H1 (cell line): Measurements from ENCODE around the gene MCM7. TPM values are rescaled to one million over a fixed set of nuclear protein-coding genes. Genes with fewer than 3 reads are reported as not detected.

Experiments
- CBX5 ChIP-seq: fragments of 300-800, 300-1000 bp; sonication (generic); IDR thresholded peaks from 2 replicates; pipeline ENCODE4 v1.7.1; 2016; ENCODE audit warnings: antibody characterized with exemption, low read length, low read depth
- CHD2 ChIP-seq: IDR thresholded peaks from 2 replicates; pipeline ENCODE4 v1.6.1; 2012; ENCODE audit warnings: low read length, improper control_type of control experiment
- CTBP2 ChIP-seq: IDR thresholded peaks from 2 replicates; pipeline ENCODE4 v1.7.0; 2011; ENCODE audit warnings: borderline replicate concordance, mild to moderate bottlenecking, moderate library complexity, mixed read lengths, low read length; ENCODE audit not compliant: insufficient read depth, insufficient read length
- E2F6 ChIP-seq: IDR thresholded peaks from 2 replicates; pipeline ENCODE4 v1.6.1; 2012; ENCODE audit warnings: inconsistent platforms
- EGR1 ChIP-seq: IDR thresholded peaks from 2 replicates; pipeline ENCODE4 v1.6.1; 2011; ENCODE audit warnings: low read depth, low read length, borderline replicate concordance
- EZH2 ChIP-seq: fragments of 200-600 bp; sonication (generic); IDR thresholded peaks from 2 replicates; pipeline ENCODE4 v1.7.1; 2012; ENCODE audit warnings: low read depth, mild to moderate bottlenecking, moderate library complexity, low read length, inconsistent platforms; ENCODE audit not compliant: severe bottlenecking
- HDAC2 ChIP-seq, 2 experiments: fragments of 300-600 bp in 1 of 2; sonication (generic) in 1 of 2; IDR thresholded peaks; 2 replicates each; pipeline ENCODE4 v1.6.1; 2011 to 2012; ENCODE audit warnings: low read depth in 2 of 2, low read length in 2 of 2, mild to moderate bottlenecking in 2 of 2, moderate library complexity in 2 of 2, borderline replicate concordance in 1 of 2, inconsistent platforms in 1 of 2
- JUN ChIP-seq: IDR thresholded peaks from 2 replicates; pipeline ENCODE4 v1.6.1; 2011; ENCODE audit warnings: low read depth, mild to moderate bottlenecking, improper control_type of control experiment, low read length
- POLR2AphosphoS5 ChIP-seq: IDR thresholded peaks from 2 replicates; pipeline ENCODE4 v1.6.1; 2011; ENCODE audit warnings: low read depth, low read length
- SIN3A ChIP-seq, 2 experiments: IDR thresholded peaks in 1 of 2; conservative IDR thresholded peaks in 1 of 2; 2 replicates each; pipeline ENCODE4 v1.6.1; 2011 to 2012; ENCODE audit warnings: low read length in 2 of 2, improper control_type of control experiment in 1 of 2, low read depth in 1 of 2, mild to moderate bottlenecking in 1 of 2
- SP4 ChIP-seq: IDR thresholded peaks from 2 replicates; pipeline ENCODE4 v1.6.1; 2012; ENCODE audit warnings: low read length, inconsistent platforms
- TAF1 ChIP-seq: IDR thresholded peaks from 2 replicates; pipeline ENCODE4 v1.6.1; 2011; ENCODE audit warnings: mild to moderate bottlenecking, low read depth, low read length
- TCF12 ChIP-seq: IDR thresholded peaks from 2 replicates; pipeline ENCODE4 v1.6.1; 2011; ENCODE audit warnings: low read depth, mild to moderate bottlenecking, low read length
- ZNF274 ChIP-seq: IDR thresholded peaks from 2 replicates; pipeline ENCODE4 v1.7.0; 2012; ENCODE audit warnings: low read length, borderline replicate concordance; ENCODE audit errors: extremely low read depth
- polyA plus RNA-seq, 7 experiments: library from polyadenylated mRNA; depleted of rRNA in 3 of 7; stranded (reverse) in 5 of 7; unstranded in 2 of 7; fragments of >200 nt in 5 of 7; fragments of 200-250 nt in 2 of 7; gene quantifications; 1 replicate in 5 of 7; 2 replicates in 1 of 7; 4 replicates in 1 of 7; pipeline versions ENCODE4 v1.2.1 to v1.2.3, GENCODE V29; 2011 to 2013; ENCODE audit warnings: missing spikeins in 2 of 7, mixed read lengths in 2 of 7
- total RNA-seq: library from RNA; stranded (reverse); fragmentation: NEBNext Ultra II Directional; extraction: Animal tissue kit (Norgen Biotek cat#: 25700); gene quantifications from 2 replicates; pipeline ENCODE4 v1.2.1, GENCODE V29; 2021

The MCM7 gene
- total and polyA plus RNA-seq, 2 of the 8 experiments (the other 6 are each of a cell fraction or from before 2014, with no cell fraction given) = 313 to 344 TPM

- TF ChIP-seq SP4 = peak; percentile 74; the same call in 1 of the 2 replicates
- peak; percentile 100 for TF ChIP-seq TAF1
- peak; percentile 39 to 57; a peak in 2 of 4 replicates for TF ChIP-seq SIN3A (conservative IDR thresholded peaks at IDR 0.05 in 1 of 2, IDR thresholded peaks at IDR 0.05 in 1 of 2; ENCODE audit: low read depth in 1 of 2, low read length in 2 of 2)
- peak; percentile 35; the same call in 1 of the 2 replicates for TF ChIP-seq EGR1
- TF ChIP-seq E2F6 = 0 out of 2 replicates have a peak, but pooled peaks have one; percentile 9
- no peak for TF ChIP-seq ZNF274
- peak; percentile 45; the same call in 1 of the 2 replicates for TF ChIP-seq CHD2
- no peak for TF ChIP-seq JUN
- TF ChIP-seq POLR2AphosphoS5 = peak; percentile 44; the same call in 1 of the 2 replicates
- TF ChIP-seq HDAC2 (IDR thresholded peaks at IDR 0.05; ENCODE audit: borderline replicate concordance in 1 of 2, low read depth in 2 of 2, low read length in 2 of 2) = peak; percentile 8 to 58; a peak in 2 of 4 replicates
- no peak for TF ChIP-seq TCF12
- TF ChIP-seq CBX5 = no peak
- TF ChIP-seq EZH2 = no peak
- TF ChIP-seq CTBP2 = no peak
- TF ChIP-seq, all 59 proteins: peak for 24
Measured at GRCh38 chr7:100119072-100119969, 18.1 kb upstream of the MCM7 start, which contains the start of the genes CNPY4 and TAF6 (continued).
